NCI-H1930 (cell line): ENCODE results near the gene STK11.
"Not testable (repeated sequence)": the region's sequence is repeated elsewhere in the genome, so short reads cannot be mapped to it uniquely, and the experiment has no call there.

ENCODE experiments used
- DNase-seq, 2 experiments: peaks; one replicate each; lab custom pipeline; 2025; lab: John Stamatoyannopoulos, UW

The STK11 gene

GRCh38 chr19:1169921-1170885 lies 35.4 kb upstream of the STK11 start:
- DNase-seq: no peak

- DNase-seq: no peak
These were observed 34.4 kb upstream of the STK11 start for GRCh38 chr19:1170938-1171754.

GRCh38 chr19:1171755-1172352 lies 33.7 kb upstream of the STK11 start:
- no peak for DNase-seq

GRCh38 chr19:1172353-1173158 lies 33.0 kb upstream of the STK11 start:
- no peak for DNase-seq

GRCh38 chr19:1173159-1173844 lies 32.3 kb upstream of the STK11 start:
- no peak for DNase-seq

GRCh38 chr19:1173845-1174809 lies 31.5 kb upstream of the STK11 start, which contains the start of gene SBNO2:
Gene SBNO2, minus strand, starts transcription at chr19:1174268. Its CDS starts 19,992 bp downstream, at chr19:1154276.
- DNase-seq: peak; percentile 40 to 74

GRCh38 chr19:1177322-1178114 lies 28.1 kb upstream of the STK11 start:
- DNase-seq: no peak

- DNase-seq: no peak
These were observed 24.0 kb upstream of the STK11 start for GRCh38 chr19:1181606-1182005.

GRCh38 chr19:1182068-1182467 lies 23.5 kb upstream of the STK11 start:
- no peak for DNase-seq

- DNase-seq: no peak
These were observed 22.9 kb upstream of the STK11 start for GRCh38 chr19:1182727-1183126.

- DNase-seq: no peak
These were observed 21.9 kb upstream of the STK11 start for GRCh38 chr19:1183543-1184172.

- DNase-seq: no peak
These were observed 16.2 kb upstream of the STK11 start for GRCh38 chr19:1189419-1189818.

- no peak for DNase-seq
These were observed 6.0 kb upstream of the STK11 start for GRCh38 chr19:1199531-1199930.

- not testable (repeated sequence) for DNase-seq
These were observed 5.0 kb upstream of the STK11 start for GRCh38 chr19:1200614-1201013.

- no peak for DNase-seq
These were observed 729 bp downstream of the STK11 start for GRCh38 chr19:1206150-1206863.

GRCh38 chr19:1206864-1207450 lies 1.4 kb downstream of the STK11 start:
- no peak for DNase-seq

GRCh38 chr19:1208830-1209229 lies 3.3 kb downstream of the STK11 start:
- DNase-seq: not testable (repeated sequence)

GRCh38 chr19:1210227-1210538 lies 4.6 kb downstream of the STK11 start:
- DNase-seq: no peak
